C4-2B (cell line): ENCODE measurements around the gene SPON1.

ENCODE experiments used
- ZFX ChIP-seq: fragments of 450-650 bp; IDR thresholded peaks from 2 replicates; pipeline ENCODE4 v1.6.1; 2017
- TF ChIP-seq, protein P1 (sequence below): fragments of 450-650 bp; conservative IDR thresholded peaks from 2 replicates; pipeline ENCODE4 v1.5.1; 2017; ENCODE audit warnings: mild to moderate bottlenecking

DNA sequence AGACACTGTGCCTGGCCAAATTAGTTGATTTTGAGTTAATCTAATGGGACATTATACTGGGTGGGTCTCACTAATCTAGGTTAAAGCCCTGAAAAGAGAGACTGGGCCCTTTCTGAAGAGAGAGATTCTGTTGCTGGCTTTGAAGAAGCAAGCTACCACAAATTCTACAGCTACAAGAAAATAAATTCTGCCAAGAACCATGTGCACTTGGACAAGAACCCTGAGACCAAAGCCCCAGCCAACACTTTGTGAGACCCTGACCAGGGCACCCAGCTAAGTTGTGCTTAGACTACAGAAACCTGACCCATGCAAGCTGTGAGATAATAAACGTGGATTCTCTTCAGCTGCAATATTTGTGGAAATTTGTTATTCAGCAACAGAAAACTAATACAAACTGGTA, 20.1 kb upstream of the SPON1 start:
- TF ChIP-seq, protein P1, sequence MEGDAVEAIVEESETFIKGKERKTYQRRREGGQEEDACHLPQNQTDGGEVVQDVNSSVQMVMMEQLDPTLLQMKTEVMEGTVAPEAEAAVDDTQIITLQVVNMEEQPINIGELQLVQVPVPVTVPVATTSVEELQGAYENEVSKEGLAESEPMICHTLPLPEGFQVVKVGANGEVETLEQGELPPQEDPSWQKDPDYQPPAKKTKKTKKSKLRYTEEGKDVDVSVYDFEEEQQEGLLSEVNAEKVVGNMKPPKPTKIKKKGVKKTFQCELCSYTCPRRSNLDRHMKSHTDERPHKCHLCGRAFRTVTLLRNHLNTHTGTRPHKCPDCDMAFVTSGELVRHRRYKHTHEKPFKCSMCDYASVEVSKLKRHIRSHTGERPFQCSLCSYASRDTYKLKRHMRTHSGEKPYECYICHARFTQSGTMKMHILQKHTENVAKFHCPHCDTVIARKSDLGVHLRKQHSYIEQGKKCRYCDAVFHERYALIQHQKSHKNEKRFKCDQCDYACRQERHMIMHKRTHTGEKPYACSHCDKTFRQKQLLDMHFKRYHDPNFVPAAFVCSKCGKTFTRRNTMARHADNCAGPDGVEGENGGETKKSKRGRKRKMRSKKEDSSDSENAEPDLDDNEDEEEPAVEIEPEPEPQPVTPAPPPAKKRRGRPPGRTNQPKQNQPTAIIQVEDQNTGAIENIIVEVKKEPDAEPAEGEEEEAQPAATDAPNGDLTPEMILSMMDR, result no peak
- TF ChIP-seq ZFX, result no peak
